ENCODE measurements around the gene GTF2F2. TPM values are rescaled to one million over a fixed set of nuclear protein-coding genes. Genes with fewer than 3 reads are reported as not detected.
A peak's percentile ranks its signal among the peaks of the same experiment; 100 is the strongest.

The GTF2F2 gene
- polyA plus RNA-seq, 1 experiment, result 7.9 TPM

DNA sequence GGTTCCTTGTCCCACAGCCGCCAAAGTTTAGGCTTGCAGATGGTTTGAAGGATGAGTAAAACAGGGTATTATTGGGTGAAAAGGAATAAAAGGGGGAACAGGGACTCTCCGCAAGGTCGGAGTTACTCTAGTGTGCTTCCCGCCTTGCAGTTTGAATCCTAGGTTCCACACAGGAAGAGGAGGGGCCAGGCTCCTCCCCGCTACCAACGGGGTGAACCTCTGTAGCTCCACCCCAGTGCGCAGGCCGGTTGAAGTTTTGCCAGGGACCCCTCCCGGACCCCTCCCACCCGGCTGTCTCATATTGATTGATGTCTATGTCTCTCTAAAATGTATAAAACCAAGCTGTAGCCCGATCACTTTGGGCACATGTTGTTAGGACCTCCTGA lies 11.6 kb upstream of the GTF2F2 start:
- TF ChIP-seq, protein P1, sequence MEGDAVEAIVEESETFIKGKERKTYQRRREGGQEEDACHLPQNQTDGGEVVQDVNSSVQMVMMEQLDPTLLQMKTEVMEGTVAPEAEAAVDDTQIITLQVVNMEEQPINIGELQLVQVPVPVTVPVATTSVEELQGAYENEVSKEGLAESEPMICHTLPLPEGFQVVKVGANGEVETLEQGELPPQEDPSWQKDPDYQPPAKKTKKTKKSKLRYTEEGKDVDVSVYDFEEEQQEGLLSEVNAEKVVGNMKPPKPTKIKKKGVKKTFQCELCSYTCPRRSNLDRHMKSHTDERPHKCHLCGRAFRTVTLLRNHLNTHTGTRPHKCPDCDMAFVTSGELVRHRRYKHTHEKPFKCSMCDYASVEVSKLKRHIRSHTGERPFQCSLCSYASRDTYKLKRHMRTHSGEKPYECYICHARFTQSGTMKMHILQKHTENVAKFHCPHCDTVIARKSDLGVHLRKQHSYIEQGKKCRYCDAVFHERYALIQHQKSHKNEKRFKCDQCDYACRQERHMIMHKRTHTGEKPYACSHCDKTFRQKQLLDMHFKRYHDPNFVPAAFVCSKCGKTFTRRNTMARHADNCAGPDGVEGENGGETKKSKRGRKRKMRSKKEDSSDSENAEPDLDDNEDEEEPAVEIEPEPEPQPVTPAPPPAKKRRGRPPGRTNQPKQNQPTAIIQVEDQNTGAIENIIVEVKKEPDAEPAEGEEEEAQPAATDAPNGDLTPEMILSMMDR (IDR thresholded peaks at IDR 0.05; ENCODE audit: insufficient read depth, low read depth, low read length), result no peak
- H3K4me3 ChIP-seq (ENCODE audit: low read depth, low read length), result no peak overlapping the region
- H3K36me3 ChIP-seq (ENCODE audit: control insufficient read depth, insufficient read depth, low read length), result no peaks in the 10 kb centered on the region
- CTCF ChIA-PET, result interaction anchor here (1.6 kb wide), 1 partner anchor 62 kb away, joined by 7 read pairs; no protein-coding TSS in a partner anchor
- POLR2A ChIA-PET, result no interaction called here
- peaks cover 3% of the 10 kb centered on the region; the same call in 1 of the 2 replicates for H3K27me3 ChIP-seq (ENCODE audit: control insufficient read depth, insufficient read depth, low read length)
- no peak for DNase-seq (ENCODE audit: low read depth)

- no peak overlapping the region for H3K4me3 ChIP-seq (ENCODE audit: low read depth, low read length)
- peaks cover 3% of the 10 kb centered on the region; the same call in 1 of the 2 replicates for H3K27me3 ChIP-seq (ENCODE audit: control insufficient read depth, insufficient read depth, low read length)
- ChIA-PET CTCF (interaction anchor here (1.6 kb wide), 1 partner anchor 63 kb away, joined by 7 read pairs; no protein-coding TSS in a partner anchor), POLR2A (no interaction called here)
- H3K36me3 ChIP-seq (ENCODE audit: control insufficient read depth, insufficient read depth, low read length), result no peaks in the 10 kb centered on the region
- TF ChIP-seq, protein P1 (IDR thresholded peaks at IDR 0.05; ENCODE audit: insufficient read depth, low read depth, low read length), result no peak
- DNase-seq (ENCODE audit: low read depth), result no peak
Measured at GRCh38 chr13:45109102-45109720, 11.1 kb upstream of the GTF2F2 start.

- DNase-seq (ENCODE audit: low read depth), result no peak
- TF ChIP-seq, protein P1 (IDR thresholded peaks at IDR 0.05; ENCODE audit: insufficient read depth, low read depth, low read length), result no peak
- Histone ChIP-seq H3K36me3 (ENCODE audit: control insufficient read depth, insufficient read depth, low read length) (no peaks in the 10 kb centered on the region), H3K4me3 (ENCODE audit: low read depth, low read length) (no peak overlapping the region), H3K27me3 (ENCODE audit: control insufficient read depth, insufficient read depth, low read length) (no peaks in the 10 kb centered on the region)
- ChIA-PET CTCF (no interaction called here), POLR2A (no interaction called here)
Measured at GRCh38 chr13:45113233-45114224, 6.8 kb upstream of the GTF2F2 start.

- H3K27me3 ChIP-seq (ENCODE audit: control insufficient read depth, insufficient read depth, low read length), result no peaks in the 10 kb centered on the region
- DNase-seq (ENCODE audit: low read depth), result no peak
- TF ChIP-seq, protein P1 (IDR thresholded peaks at IDR 0.05; ENCODE audit: insufficient read depth, low read depth, low read length), result no peak
- ChIA-PET POLR2A (interaction anchor here (0.6 to 1.0 kb wide), 2 partner anchors 73 to 430 kb away, joined by 3 read pairs; no protein-coding TSS in a partner anchor), CTCF (interaction anchor here (0.6 to 1.8 kb wide), 6 partner anchors 71 to 183 kb away, joined by 3 to 6 read pairs (median 4); no protein-coding TSS in a partner anchor)
- peak overlapping the region; percentile 80 for H3K4me3 ChIP-seq (ENCODE audit: low read depth, low read length)
- no peaks in the 10 kb centered on the region for H3K36me3 ChIP-seq (ENCODE audit: control insufficient read depth, insufficient read depth, low read length)
Measured at GRCh38 chr13:45119469-45119990, 780 bp upstream of the GTF2F2 start.
